Fibroblast of pulmonary artery (primary cell): ENCODE data around the gene MCEMP1.

Experiments used
- DNase-seq: peaks from one replicate; pipeline ENCODE4 v3.0.0-alpha.2; 2010; ENCODE audit warnings: low read depth
- H3K4me3 ChIP-seq: replicated peaks from 2 replicates; pipeline ENCODE4 v1.5.1; 2011; ENCODE audit warnings: low read depth, mild to moderate bottlenecking, control low read depth, low read length, moderate library complexity
- CTCF ChIP-seq: IDR thresholded peaks from 2 replicates; pipeline ENCODE4 v1.5.1; 2011; ENCODE audit warnings: mild to moderate bottlenecking, control low read depth, low read length, inconsistent platforms; ENCODE audit errors: missing control alignments

MCEMP1 gene

GRCh38 chr19:7699417-7700401 is 22.8 kb downstream of the MCEMP1 start:
- TF ChIP-seq CTCF: no peak
- no peak overlapping the region for H3K4me3 ChIP-seq
- no peak for DNase-seq

- no peak for TF ChIP-seq CTCF
- DNase-seq: no peak
- no peak overlapping the region for H3K4me3 ChIP-seq
These were observed 24.3 kb downstream of the MCEMP1 start for GRCh38 chr19:7701049-7701653.

GRCh38 chr19:7701654-7702457 is 25.0 kb downstream of the MCEMP1 start, which contains the start of gene FCER2:
Gene FCER2 (minus strand): TSS chr19:7702131. CDS start chr19:7699760, 2,371 bp downstream.
- no peak for DNase-seq
- no peak for TF ChIP-seq CTCF
- no peak within 1 kb of the TSS for H3K4me3 ChIP-seq

DNA sequence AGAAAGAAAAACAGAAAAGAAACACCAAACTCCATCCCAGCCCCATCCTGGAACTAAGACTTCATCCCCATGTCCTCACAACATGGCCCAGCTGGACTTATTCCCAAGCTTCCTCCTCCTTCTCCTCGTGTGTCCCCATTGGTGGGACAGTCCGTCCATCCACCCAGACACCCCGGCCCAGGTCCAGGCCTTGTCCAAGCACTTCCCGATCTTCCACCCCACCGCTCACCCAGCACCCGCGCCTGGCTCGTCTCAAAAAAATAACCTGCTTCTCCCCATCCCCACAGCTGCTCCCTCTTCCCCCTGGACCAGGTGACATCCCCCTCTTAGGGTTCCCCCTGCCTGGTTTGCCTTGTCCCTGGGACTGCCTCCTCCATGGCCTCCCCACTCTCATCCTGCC is 26.4 kb downstream of the MCEMP1 start:
- no peak overlapping the region for H3K4me3 ChIP-seq
- DNase-seq: no peak
- no peak for TF ChIP-seq CTCF

DNA sequence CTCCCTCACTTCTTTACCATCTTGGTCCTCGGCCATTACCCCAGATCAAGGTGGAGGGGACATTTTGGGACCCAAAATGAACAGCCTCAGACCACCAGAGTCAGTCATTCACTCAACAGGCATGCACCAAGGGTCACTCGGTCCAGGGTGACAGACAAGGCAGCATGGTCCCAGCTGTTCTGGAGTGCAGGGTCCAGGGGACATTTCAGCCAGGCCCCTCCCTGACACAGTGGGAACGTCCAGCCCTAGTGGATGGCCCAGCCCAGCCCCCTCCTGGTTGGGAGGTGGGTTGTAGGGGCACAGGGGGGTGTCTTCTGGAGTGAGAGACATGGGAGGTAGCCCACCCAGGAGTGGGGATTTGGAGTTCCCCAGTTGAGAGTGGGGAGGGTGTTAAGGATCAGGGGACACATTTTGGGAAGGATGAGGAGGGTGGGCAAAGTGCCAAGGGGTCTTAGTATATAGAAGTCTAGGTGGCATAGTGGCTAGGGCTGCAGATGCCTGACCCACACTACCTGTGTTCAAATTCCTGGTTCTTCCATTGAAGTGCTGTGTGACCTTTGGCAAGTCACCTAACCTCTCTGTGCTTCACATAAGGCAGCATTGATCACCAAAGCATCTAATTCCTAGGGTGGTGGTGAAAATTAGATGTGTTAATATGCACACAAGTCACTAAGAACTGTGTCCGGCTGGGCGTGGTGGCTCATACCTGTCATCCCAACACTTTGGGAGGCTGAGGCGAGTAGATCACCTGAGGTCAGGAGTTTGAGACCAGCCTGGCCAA is 27.6 kb downstream of the MCEMP1 start:
- H3K4me3 ChIP-seq: no peak overlapping the region
- no peak for DNase-seq
- TF ChIP-seq CTCF: no peak
